Trophoblast cell (in vitro differentiated cells and primary cell): ENCODE results near the gene ARL8A.

Experiments
- DNase-seq, 2 donors: peaks; one replicate each; pipeline ENCODE4 v3.0.0-alpha.2; 2016
- H2AFZ ChIP-seq: 2 replicates; pipeline ENCODE4 v1.6.1; 2013; ENCODE audit warnings: low read length, moderate library complexity, mild to moderate bottlenecking; ENCODE audit not compliant: insufficient read depth, poor library complexity
- H2AK5ac ChIP-seq: 2 replicates; pipeline ENCODE4 v1.6.1; 2013; ENCODE audit warnings: mild to moderate bottlenecking, low read length
- H2BK120ac ChIP-seq: 2 replicates; pipeline ENCODE4 v1.6.1; 2013; ENCODE audit warnings: low read length, mild to moderate bottlenecking, moderate library complexity; ENCODE audit not compliant: insufficient read depth, poor library complexity
- H2BK12ac ChIP-seq: 2 replicates; pipeline ENCODE4 v1.6.1; 2013; ENCODE audit warnings: mild to moderate bottlenecking, low read length, moderate library complexity
- H2BK5ac ChIP-seq: 2 replicates; pipeline ENCODE4 v1.6.1; 2013; ENCODE audit warnings: low read length, low read depth, moderate library complexity, mild to moderate bottlenecking; ENCODE audit not compliant: poor library complexity
- H3K14ac ChIP-seq: 2 replicates; pipeline ENCODE4 v1.6.1; 2013; ENCODE audit warnings: mild to moderate bottlenecking, low read length
- H3K18ac ChIP-seq: 2 replicates; pipeline ENCODE4 v1.6.1; 2013; ENCODE audit warnings: mild to moderate bottlenecking, low read length
- H3K23ac ChIP-seq: 2 replicates; pipeline ENCODE4 v1.6.1; 2013; ENCODE audit warnings: low read length
- H3K27ac ChIP-seq: 2 replicates; pipeline ENCODE4 v1.5.1; 2013; ENCODE audit warnings: low read depth, mild to moderate bottlenecking, inconsistent platforms, low read length, moderate library complexity
- H3K27me3 ChIP-seq: 2 replicates; pipeline ENCODE4 v1.6.1; 2013; ENCODE audit warnings: inconsistent platforms, mild to moderate bottlenecking, low read length, moderate library complexity; ENCODE audit not compliant: insufficient read depth
- H3K36me3 ChIP-seq, 2 experiments: 1 replicate in 1 of 2; 2 replicates in 1 of 2; pipeline ENCODE4 v1.6.1; 2013; ENCODE audit warnings: low read length in 2 of 2, mild to moderate bottlenecking in 2 of 2, moderate library complexity in 1 of 2; ENCODE audit not compliant: insufficient read depth in 2 of 2, control insufficient read depth in 1 of 2
- H3K4ac ChIP-seq: 2 replicates; pipeline ENCODE4 v1.6.1; 2013; ENCODE audit warnings: low read depth, mild to moderate bottlenecking, low read length, moderate library complexity
- H3K4me1 ChIP-seq, 2 experiments: 1 replicate in 1 of 2; 2 replicates in 1 of 2; pipeline ENCODE4 v1.6.1; 2013; ENCODE audit warnings: low read length in 2 of 2, mild to moderate bottlenecking in 2 of 2, moderate library complexity in 1 of 2; ENCODE audit not compliant: insufficient read depth in 2 of 2, control insufficient read depth in 1 of 2
- H3K4me2 ChIP-seq: 2 replicates; pipeline ENCODE4 v1.6.1; 2013; ENCODE audit warnings: inconsistent platforms, mild to moderate bottlenecking, low read length, moderate library complexity
- H3K4me3 ChIP-seq: 2 replicates; pipeline ENCODE4 v1.5.1; 2013; ENCODE audit warnings: mild to moderate bottlenecking, low read depth, low read length, inconsistent platforms
- H3K79me1 ChIP-seq: one replicate; pipeline ENCODE4 v1.6.1; 2013; ENCODE audit warnings: low read length
- H3K79me2 ChIP-seq: 2 replicates; pipeline ENCODE4 v1.6.1; 2013; ENCODE audit warnings: low read length, mild to moderate bottlenecking; ENCODE audit not compliant: control insufficient read depth, insufficient read depth, poor library complexity
- H3K9ac ChIP-seq: 2 replicates; pipeline ENCODE4 v1.6.1; 2013; ENCODE audit warnings: mild to moderate bottlenecking, low read length
- H3K9me3 ChIP-seq: 2 replicates; pipeline ENCODE4 v1.6.1; 2013; ENCODE audit warnings: low read depth, mild to moderate bottlenecking, control low read depth, inconsistent platforms, low read length; ENCODE audit not compliant: insufficient read depth
- H4K12ac ChIP-seq: 2 replicates; pipeline ENCODE4 v1.6.1; 2013; ENCODE audit warnings: low read depth, mild to moderate bottlenecking, low read length, moderate library complexity
- H4K8ac ChIP-seq: 2 replicates; pipeline ENCODE4 v1.6.1; 2013; ENCODE audit warnings: low read depth, mild to moderate bottlenecking, low read length, moderate library complexity
- H4K91ac ChIP-seq: one replicate; pipeline ENCODE4 v1.6.1; 2013; ENCODE audit warnings: low read depth, mild to moderate bottlenecking, low read length, moderate library complexity
- WGBS: extraction: QIAGEN DNeasy Blood & Tissue Kit; methylation state at CpG from one replicate; pipeline ENCODE4 v1.1.7; 2013; ENCODE audit warnings: missing lambda C conversion rate; ENCODE audit not compliant: insufficient read length, insufficient coverage; ENCODE audit errors: extremely low coverage; 5-methylcytosine and 5-hydroxymethylcytosine counted together

ARL8A gene

DNA sequence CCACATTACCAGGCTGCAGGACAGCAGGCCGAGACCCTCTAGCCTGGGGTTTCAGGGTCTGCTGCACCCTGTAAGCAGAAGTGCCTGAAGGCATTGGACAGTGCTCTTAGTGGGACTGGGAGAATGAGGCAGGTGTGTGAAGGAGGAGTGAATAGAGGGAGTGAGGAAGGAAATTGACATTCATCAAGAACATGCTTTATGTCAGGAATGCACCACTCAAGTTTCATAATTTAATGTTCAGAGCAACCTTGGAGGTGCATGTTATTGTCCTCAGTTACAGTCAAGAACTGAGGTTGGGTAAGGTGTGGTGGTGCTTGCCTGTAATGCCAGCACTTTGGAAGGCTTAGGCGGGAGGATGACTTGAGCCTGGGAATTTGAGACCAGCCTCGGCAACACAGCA lies 33.6 kb downstream of the ARL8A start:
- H3K9ac ChIP-seq = no peak overlapping the region
- H3K14ac ChIP-seq = no peak overlapping the region
- no peak overlapping the region for H4K8ac ChIP-seq
- H3K4me3 ChIP-seq = no peak overlapping the region
- no peak overlapping the region for H4K12ac ChIP-seq
- peaks cover 11 to 17% of the 10 kb centered on the region in 2 experiments for H3K4me1 ChIP-seq
- H2AFZ ChIP-seq = no peak overlapping the region
- no peaks in the 10 kb centered on the region for H3K9me3 ChIP-seq
- H3K27me3 ChIP-seq = no peaks in the 10 kb centered on the region
- H4K91ac ChIP-seq = no peak overlapping the region
- peaks cover 15% of the 10 kb centered on the region for H3K79me1 ChIP-seq
- H3K23ac ChIP-seq = no peak overlapping the region
- peak overlapping the region; percentile 82 for H2AK5ac ChIP-seq
- H3K36me3 ChIP-seq = no peaks in the 10 kb centered on the region
- no peak overlapping the region for H2BK120ac ChIP-seq
- H2BK12ac ChIP-seq = no peak overlapping the region
- H3K18ac ChIP-seq = no peak overlapping the region
- H2BK5ac ChIP-seq = no peak overlapping the region
- no peak overlapping the region for H3K4me2 ChIP-seq
- no CpG with 5 or more reads among the region's 3 CpGs for WGBS
- no peak overlapping the region for H3K27ac ChIP-seq
- peak in 1 of 2 donors; percentile 18 for DNase-seq
- H3K79me2 ChIP-seq = peaks cover 3% of the 10 kb centered on the region
- no peak overlapping the region for H3K4ac ChIP-seq

DNA sequence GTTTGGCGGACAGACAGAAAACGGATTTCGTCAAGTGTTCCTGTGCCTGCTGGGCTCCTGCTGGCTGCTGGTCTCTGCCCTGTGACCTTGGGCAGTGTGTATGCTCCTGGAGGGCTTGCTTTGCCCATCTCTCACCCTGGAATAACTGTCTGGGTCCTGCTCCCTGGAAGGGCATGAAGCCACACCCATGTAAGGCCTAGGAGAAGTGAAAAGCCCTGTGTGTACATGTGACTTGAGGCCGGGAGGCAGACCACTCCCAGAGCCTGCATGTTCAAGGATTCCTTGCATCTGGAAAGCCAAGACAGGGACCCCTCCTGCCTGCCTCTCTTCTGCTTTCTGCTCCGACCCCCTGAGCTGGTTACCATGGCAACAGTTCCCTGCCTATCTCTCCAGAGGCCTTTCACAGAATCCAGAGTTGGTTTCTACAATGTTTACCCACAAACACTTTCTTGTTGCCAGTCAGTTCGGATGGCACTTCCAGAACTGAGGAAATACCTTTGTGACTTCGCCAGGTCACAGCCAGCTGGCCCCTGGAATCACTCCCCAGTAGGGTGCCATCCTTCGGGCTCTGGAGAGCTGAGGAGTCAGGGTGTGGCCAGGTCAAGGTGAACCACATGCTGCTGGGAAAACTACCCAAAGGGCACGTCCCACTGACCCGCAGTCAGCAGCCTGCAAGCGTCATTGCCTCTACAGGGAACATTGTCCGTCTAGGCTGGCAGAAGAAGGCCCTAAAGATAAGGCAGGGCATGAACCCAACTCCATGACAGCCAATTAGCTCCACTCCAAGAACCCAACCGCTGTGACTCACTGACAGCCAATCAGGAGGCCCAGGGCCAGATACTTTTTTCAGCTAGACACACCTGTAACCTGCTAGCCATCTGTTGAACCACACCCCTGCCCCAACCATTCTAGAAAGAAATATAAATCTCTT lies 36.5 kb downstream of the ARL8A start:
- peak overlapping the region; percentile 71 for H2AK5ac ChIP-seq
- no peak overlapping the region for H2BK120ac ChIP-seq
- H3K4me2 ChIP-seq = no peak overlapping the region
- H3K27me3 ChIP-seq = no peaks in the 10 kb centered on the region
- H3K4me1 ChIP-seq = peaks cover 14 to 17% of the 10 kb centered on the region in 2 experiments
- no peak overlapping the region for H2AFZ ChIP-seq
- H4K12ac ChIP-seq = no peak overlapping the region
- H3K9ac ChIP-seq = no peak overlapping the region
- no peak for DNase-seq
- H3K9me3 ChIP-seq = no peaks in the 10 kb centered on the region
- no peak overlapping the region for H3K18ac ChIP-seq
- peak overlapping the region; percentile 97 for H4K91ac ChIP-seq
- H3K4me3 ChIP-seq = no peak overlapping the region
- peak overlapping the region; percentile 12 for H2BK5ac ChIP-seq
- no peak overlapping the region for H3K4ac ChIP-seq
- WGBS = no CpG with 5 or more reads among the region's 13 CpGs
- H4K8ac ChIP-seq = no peak overlapping the region
- peak overlapping the region; percentile 65 for H2BK12ac ChIP-seq
- peaks cover 17% of the 10 kb centered on the region for H3K79me1 ChIP-seq
- no peak overlapping the region for H3K27ac ChIP-seq
- peaks cover 3% of the 10 kb centered on the region for H3K79me2 ChIP-seq
- no peak overlapping the region for H3K23ac ChIP-seq
- no peaks in the 10 kb centered on the region for H3K36me3 ChIP-seq
- no peak overlapping the region for H3K14ac ChIP-seq

DNA sequence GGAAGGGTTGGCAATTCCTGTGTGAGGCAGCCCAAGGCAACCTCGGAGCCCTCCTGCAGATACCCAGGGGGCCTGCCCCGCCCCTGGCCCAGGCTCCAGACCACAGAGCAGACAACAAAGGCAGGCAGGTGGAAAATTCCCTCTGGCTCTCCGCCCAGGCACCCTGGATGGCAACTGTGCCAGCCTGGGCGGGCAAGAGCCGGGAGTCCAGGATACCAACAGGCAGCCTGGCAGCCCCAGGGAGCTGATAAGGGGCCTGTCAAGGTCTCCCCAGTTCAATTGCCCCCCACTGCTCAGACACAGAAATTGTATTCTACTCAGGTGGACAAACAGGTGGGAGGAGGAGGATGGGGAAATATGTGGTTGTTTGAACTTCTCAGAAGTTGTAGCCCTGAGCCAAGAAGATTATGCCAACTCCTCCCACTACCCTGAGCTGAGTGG lies 37.2 kb downstream of the ARL8A start:
- Histone ChIP-seq H2BK12ac (peak overlapping the region; percentile 95), H3K4me1 (peaks cover 14% of the 10 kb centered on the region in 2 experiments), H3K79me2 (peaks cover 3% of the 10 kb centered on the region), H3K4me2 (no peak overlapping the region), H2AK5ac (peak overlapping the region; percentile 71), H2BK120ac (peak overlapping the region; percentile 87), H2AFZ (no peak overlapping the region), H3K27me3 (no peaks in the 10 kb centered on the region), H3K9ac (no peak overlapping the region), H3K79me1 (peaks cover 15% of the 10 kb centered on the region), H4K12ac (no peak overlapping the region), H3K36me3 (no peaks in the 10 kb centered on the region), H3K4ac (no peak overlapping the region), H3K14ac (peak overlapping the region; percentile 94), H4K91ac (peak overlapping the region; percentile 97), H4K8ac (no peak overlapping the region), H2BK5ac (peak overlapping the region; percentile 12), H3K9me3 (no peaks in the 10 kb centered on the region), H3K23ac (no peak overlapping the region), H3K4me3 (no peak overlapping the region), H3K18ac (peak overlapping the region; percentile 11), H3K27ac (no peak overlapping the region)
- WGBS = no CpG with 5 or more reads among the region's 5 CpGs
- no peak for DNase-seq

DNA sequence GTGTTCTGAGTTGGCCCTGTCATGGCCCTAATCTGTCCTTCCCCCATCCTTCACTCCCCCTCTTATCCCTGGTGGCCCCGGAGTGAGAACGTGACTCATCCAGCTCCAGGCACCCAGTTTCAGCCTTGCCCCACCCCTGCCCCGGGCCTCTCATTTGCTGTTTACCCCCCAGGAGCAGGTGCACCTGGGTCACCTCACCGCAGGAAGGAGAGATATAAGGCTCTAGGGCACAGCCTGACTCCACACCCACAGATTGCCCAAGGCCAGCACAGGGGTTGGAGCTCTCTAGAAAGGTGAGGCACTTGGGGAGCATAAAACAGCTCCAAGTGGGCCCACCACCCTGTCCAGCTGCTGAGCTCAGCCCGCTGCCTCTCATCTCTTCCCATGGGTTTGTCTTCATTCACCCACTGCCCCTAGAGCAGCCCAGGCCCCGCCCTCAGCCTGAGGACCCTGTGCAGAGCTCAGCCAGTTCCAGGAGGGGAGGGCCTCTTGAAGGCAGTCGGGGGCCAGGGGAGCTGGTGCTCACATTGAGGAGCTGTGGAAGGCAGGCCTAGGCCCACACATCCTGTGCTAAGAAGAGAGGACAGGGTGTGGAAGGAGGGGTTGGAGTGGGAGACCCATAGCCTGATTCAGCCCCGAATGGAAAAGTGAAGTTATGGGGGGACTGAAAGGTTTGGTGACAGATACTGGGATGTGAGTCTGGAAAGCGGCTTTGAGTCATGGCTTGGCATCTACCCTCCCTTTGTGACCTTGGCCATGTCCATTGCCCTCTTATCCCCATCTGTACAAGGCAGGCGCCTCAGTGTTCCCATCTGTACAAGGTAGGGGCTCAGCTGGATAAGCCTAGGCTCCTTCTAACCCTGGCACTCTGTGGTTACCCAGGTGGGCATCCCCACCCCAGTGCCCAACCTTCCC lies 37.9 kb downstream of the ARL8A start:
- Histone ChIP-seq H3K27ac (peak overlapping the region; percentile 85), H2AFZ (peak overlapping the region; percentile 67), H4K12ac (no peak overlapping the region), H3K4me2 (peak overlapping the region; percentile 34), H2BK12ac (peak overlapping the region; percentile 95), H3K79me2 (peaks cover 3% of the 10 kb centered on the region), H3K4me1 (peaks cover 14% of the 10 kb centered on the region in 2 experiments), H3K4ac (peak overlapping the region; percentile 70), H4K8ac (peak overlapping the region; percentile 68), H3K79me1 (peaks cover 15% of the 10 kb centered on the region), H3K23ac (no peak overlapping the region), H3K9me3 (no peaks in the 10 kb centered on the region), H2AK5ac (peak overlapping the region; percentile 97), H3K14ac (peak overlapping the region; percentile 94), H3K27me3 (no peaks in the 10 kb centered on the region), H4K91ac (peak overlapping the region; percentile 97), H3K18ac (peak overlapping the region; percentile 87), H2BK120ac (peak overlapping the region; percentile 87), H2BK5ac (peak overlapping the region; percentile 52), H3K36me3 (no peaks in the 10 kb centered on the region), H3K9ac (no peak overlapping the region), H3K4me3 (no peak overlapping the region)
- WGBS = no CpG with 5 or more reads among the region's 10 CpGs
- peak; percentile 46 to 59 for DNase-seq
